HG02759 (cell line): ENCODE measurements around the gene CRISPLD2.
"Not testable (repeated sequence)": the region's sequence is repeated elsewhere in the genome, so short reads cannot be mapped to it uniquely, and the experiment has no call there.

Experiments used
- ATAC-seq: cut with Tn5 transposase; IDR thresholded peaks from one replicate; pipeline ENCODE4 v1.9.1; 2021; ENCODE audit warnings: mild to moderate bottlenecking, moderate library complexity; ENCODE audit not compliant: unreplicated experiment

CRISPLD2 gene

GRCh38 chr16:84926462-84926861 is 106.7 kb downstream of the CRISPLD2 start:
- ATAC-seq = no peak

GRCh38 chr16:84927621-84928591 is 108.1 kb downstream of the CRISPLD2 start:
- no peak for ATAC-seq

- ATAC-seq = no peak
These were observed 109.1 kb downstream of the CRISPLD2 start for GRCh38 chr16:84928679-84929420.

- no peak for ATAC-seq
These were observed 109.9 kb downstream of the CRISPLD2 start for GRCh38 chr16:84929421-84930297.

GRCh38 chr16:84930298-84931106 is 110.7 kb downstream of the CRISPLD2 start:
- ATAC-seq = no peak

GRCh38 chr16:84931107-84931494 is 111.3 kb downstream of the CRISPLD2 start:
- ATAC-seq = no peak

GRCh38 chr16:84931506-84931905 is 111.7 kb downstream of the CRISPLD2 start:
- ATAC-seq = no peak

GRCh38 chr16:84932681-84933080 is 112.9 kb downstream of the CRISPLD2 start:
- ATAC-seq = no peak

- ATAC-seq = no peak
These were observed 114.2 kb downstream of the CRISPLD2 start for GRCh38 chr16:84933774-84934631.

GRCh38 chr16:84937196-84938005 is 117.6 kb downstream of the CRISPLD2 start:
- no peak for ATAC-seq

GRCh38 chr16:84938616-84939015 is 118.8 kb downstream of the CRISPLD2 start:
- not testable (repeated sequence) for ATAC-seq

- no peak for ATAC-seq
These were observed 121.1 kb downstream of the CRISPLD2 start for GRCh38 chr16:84940670-84941551.

GRCh38 chr16:84941921-84942320 is 122.1 kb downstream of the CRISPLD2 start:
- no peak for ATAC-seq

GRCh38 chr16:84942786-84943185 is 123.0 kb downstream of the CRISPLD2 start:
- ATAC-seq = no peak

- no peak for ATAC-seq
These were observed 123.8 kb downstream of the CRISPLD2 start for GRCh38 chr16:84943620-84944019.

GRCh38 chr16:84947022-84947421 is 127.2 kb downstream of the CRISPLD2 start:
- no peak for ATAC-seq
